BE2C (cell line): ENCODE measurements around the gene DHX30.
"Not testable (repeated sequence)": the region's sequence is repeated elsewhere in the genome, so short reads cannot be mapped to it uniquely, and the experiment has no call there.

Source experiments
- DNase-seq: peaks from one replicate; pipeline ENCODE4 v3.0.0-alpha.2; 2020
- H3K27me3 ChIP-seq: fragments of 250-450 bp; sonication (Bioruptor Pico); 2 replicates; pipeline ENCODE4 v1.5.1; 2020; ENCODE audit warnings: mild to moderate bottlenecking
- H3K36me3 ChIP-seq: fragments of 250-450 bp; sonication (Bioruptor Pico); 2 replicates; pipeline ENCODE4 v1.5.1; 2020; ENCODE audit warnings: mild to moderate bottlenecking
- H3K4me1 ChIP-seq: fragments of 250-450 bp; sonication (Bioruptor Pico); 2 replicates; pipeline ENCODE4 v1.5.1; 2020
- H3K4me3 ChIP-seq: 2 replicates; pipeline ENCODE4 v1.5.1; 2011; ENCODE audit warnings: low read depth, low read length
- H3K9me3 ChIP-seq: fragments of 250-450 bp; sonication (Bioruptor Pico); 2 replicates; pipeline ENCODE4 v1.5.1; 2020
- TF ChIP-seq, protein P1 (sequence below): IDR thresholded peaks from 2 replicates; pipeline ENCODE4 v1.5.1; 2012; ENCODE audit warnings: mild to moderate bottlenecking, low read depth, low read length

Gene DHX30

DNA sequence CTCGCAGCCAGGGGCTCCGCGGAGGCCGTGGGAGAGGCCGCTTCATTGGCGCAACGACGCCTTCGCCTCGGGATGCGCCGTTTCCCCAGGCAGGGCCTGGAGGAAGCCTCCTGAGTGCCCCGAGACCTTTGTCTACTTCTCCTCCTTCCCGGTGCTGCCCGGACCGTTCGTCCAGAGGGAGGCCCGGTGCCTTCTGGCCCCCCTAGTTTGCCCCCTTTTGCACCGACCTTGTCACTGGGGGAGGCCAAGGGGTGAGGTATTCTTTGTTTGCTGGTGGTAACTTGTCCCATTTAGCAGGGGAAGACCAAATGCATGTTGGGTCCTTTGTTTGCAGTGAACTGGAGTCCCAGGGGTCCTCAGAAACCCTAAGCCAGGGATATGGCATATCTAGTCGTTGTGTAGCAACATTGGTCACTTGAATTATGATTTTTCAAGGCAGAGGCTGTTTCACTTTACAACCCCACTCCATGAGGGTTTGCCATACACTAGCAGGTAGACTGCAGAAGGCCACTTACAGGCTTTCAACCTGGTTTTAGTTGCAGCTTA is 615 bp downstream of the DHX30 start:
- Histone ChIP-seq H3K4me3 (peak overlapping the region; percentile 78), H3K9me3 (no peaks in the 10 kb centered on the region), H3K27me3 (no peaks in the 10 kb centered on the region), H3K4me1 (no peaks in the 10 kb centered on the region), H3K36me3 (no peaks in the 10 kb centered on the region)
- no peak for DNase-seq
- TF ChIP-seq, protein P1, sequence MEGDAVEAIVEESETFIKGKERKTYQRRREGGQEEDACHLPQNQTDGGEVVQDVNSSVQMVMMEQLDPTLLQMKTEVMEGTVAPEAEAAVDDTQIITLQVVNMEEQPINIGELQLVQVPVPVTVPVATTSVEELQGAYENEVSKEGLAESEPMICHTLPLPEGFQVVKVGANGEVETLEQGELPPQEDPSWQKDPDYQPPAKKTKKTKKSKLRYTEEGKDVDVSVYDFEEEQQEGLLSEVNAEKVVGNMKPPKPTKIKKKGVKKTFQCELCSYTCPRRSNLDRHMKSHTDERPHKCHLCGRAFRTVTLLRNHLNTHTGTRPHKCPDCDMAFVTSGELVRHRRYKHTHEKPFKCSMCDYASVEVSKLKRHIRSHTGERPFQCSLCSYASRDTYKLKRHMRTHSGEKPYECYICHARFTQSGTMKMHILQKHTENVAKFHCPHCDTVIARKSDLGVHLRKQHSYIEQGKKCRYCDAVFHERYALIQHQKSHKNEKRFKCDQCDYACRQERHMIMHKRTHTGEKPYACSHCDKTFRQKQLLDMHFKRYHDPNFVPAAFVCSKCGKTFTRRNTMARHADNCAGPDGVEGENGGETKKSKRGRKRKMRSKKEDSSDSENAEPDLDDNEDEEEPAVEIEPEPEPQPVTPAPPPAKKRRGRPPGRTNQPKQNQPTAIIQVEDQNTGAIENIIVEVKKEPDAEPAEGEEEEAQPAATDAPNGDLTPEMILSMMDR: no peak

DNA sequence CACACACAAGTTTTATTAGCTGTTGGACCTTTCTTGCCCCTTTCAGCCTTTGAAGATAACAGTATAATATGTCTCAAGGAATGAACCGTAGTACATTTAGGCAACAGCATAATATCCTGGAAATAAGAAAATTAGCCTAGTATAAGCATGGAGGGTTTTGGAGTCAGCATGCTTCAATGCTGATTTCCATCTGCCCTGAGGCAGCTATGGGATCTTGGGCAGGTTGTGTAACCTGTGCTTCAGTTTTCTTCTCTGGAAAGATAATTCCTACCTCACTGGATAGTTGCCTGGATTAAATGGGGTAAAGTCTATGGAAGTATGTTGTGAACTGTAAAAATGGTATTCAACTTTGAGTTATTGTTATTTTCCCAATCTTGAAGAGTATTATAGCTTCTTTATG is 1.6 kb downstream of the DHX30 start:
- TF ChIP-seq, protein P1: no peak
- no peak for DNase-seq
- Histone ChIP-seq H3K4me1 (no peaks in the 10 kb centered on the region), H3K4me3 (no peak overlapping the region), H3K27me3 (no peaks in the 10 kb centered on the region), H3K36me3 (no peaks in the 10 kb centered on the region), H3K9me3 (no peaks in the 10 kb centered on the region)

DNA sequence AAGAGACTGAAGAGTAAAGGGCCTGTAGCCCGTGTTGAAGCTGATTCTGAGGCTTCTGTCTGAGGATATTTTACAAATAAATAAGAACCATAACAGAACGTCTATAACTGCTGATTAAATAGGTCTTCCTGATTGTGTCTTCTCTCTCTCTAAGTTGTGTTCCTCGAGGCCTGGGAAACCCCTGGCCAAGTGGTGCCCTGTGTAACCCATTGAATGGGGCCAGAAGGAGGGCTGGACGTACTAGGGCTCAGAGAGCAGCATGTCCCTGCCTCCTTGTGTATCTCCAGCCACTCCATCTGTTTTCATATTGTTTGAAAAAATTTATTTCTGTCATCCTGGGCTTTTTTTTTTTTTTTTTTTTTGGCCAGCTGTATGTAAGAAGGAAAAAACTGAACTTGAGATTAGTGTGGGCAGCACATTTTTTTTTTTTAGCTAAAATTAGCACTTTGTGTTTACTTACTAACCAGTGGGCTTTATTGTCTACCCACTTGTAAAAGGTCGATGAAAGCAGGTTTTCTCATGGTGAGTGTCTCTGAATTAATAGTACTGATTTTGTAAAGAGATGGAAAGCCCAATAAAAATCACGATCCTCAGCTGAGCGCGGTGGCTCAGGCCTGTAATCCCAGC is 10.7 kb downstream of the DHX30 start:
- H3K36me3 ChIP-seq: peaks cover 4% of the 10 kb centered on the region

DNA sequence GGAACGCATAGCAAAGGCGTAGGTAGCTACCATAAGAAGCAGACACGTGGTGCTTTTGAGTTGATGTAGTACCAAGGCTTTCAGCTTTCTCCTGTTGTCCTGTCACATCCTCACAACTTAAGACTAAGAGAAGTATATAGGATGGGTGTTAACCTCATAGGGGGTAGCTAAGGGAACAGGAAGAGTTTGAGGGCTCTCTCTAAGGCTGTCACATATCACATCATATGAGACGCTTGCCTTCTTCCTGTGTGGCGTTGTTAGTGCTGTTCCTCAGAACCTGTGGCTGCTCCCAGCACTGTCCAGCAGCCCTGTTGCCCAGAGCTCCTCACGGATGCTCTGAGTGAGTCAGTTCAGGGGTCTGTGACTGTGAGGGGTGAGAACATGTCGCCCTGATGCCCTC is 14.7 kb downstream of the DHX30 start:
- DNase-seq: no peak
- TF ChIP-seq, protein P1: no peak
- H3K4me3 ChIP-seq: no peak overlapping the region
- no peaks in the 10 kb centered on the region for H3K4me1 ChIP-seq
- H3K9me3 ChIP-seq: no peaks in the 10 kb centered on the region
- no peaks in the 10 kb centered on the region for H3K36me3 ChIP-seq
- no peaks in the 10 kb centered on the region for H3K27me3 ChIP-seq

More for the DNA sequence above, 10.7 kb downstream of the DHX30 start:
- DNase-seq: no peak
- no peaks in the 10 kb centered on the region for H3K4me1 ChIP-seq
- TF ChIP-seq, protein P1: no peak
- H3K9me3 ChIP-seq: no peaks in the 10 kb centered on the region
- no peak overlapping the region for H3K4me3 ChIP-seq
- no peaks in the 10 kb centered on the region for H3K27me3 ChIP-seq

DNA sequence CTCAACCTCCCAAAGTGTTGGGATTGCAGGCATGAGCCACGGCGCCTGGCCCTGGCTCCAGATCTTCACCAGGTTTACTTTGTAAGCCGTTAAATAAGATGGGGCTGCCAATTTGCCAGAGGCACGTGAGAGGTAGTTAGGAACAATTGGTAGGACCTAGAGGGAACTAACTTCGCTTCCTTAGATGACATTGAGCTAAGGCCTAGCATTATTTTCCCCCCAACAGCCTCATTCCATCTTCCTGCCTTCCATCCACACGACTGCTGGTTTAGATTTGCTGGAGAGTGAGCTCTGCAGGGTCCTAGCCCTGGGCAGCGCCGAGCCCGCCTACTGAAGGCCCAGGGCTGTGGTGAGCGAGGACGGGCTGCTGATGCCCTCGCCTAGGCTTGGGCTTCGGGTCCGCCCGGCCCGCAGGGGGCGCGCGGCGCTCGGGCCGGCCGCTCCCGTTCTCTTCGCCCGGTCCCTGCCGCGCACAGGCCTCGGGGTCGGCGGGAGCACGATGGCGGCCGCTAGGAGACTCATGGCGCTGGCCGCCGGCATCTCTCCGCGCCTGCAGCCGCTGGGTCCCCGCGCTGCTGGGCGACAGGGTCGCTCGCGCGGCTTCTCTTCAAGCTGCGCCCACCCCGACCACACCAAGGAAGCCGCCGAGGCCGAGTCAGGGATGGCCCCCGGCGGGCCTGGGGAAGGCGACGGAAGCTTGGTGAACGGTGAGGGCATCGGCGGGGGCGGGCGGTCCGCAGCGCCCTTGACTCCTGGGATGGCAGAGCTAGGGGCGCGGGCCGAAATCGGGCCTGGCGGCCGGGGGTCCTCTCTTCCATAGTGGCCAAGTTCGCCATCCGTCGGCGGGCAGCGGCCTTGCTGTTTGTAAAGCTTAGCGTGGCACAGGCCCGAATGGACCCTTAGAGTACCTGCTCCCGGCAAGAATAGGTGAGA is 21.9 kb downstream of the DHX30 start:
- peaks cover 18% of the 10 kb centered on the region for H3K36me3 ChIP-seq
- TF ChIP-seq, protein P1: peak; percentile 47

DNA sequence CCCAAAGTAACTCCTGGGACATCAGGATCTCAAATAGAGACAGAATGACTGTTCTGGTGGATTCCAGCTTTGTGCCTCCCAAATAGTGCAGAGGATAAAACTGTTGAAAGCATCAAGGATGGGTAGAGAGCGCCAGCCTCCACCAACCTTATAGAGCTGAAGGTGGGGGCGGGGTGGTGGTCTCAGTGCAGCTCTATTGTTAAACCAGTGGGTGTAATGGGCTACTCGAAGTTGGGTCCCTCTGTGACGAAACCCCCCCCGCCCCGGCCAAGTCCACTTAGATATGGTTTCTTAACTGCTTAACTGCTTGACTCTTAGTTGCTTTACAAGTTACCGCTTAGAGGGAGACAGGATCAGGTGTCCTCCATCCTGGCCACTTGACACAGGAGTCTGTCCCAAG is 22.7 kb downstream of the DHX30 start:
- H3K4me3 ChIP-seq: peak overlapping the region; percentile 81
- peak; percentile 22 for DNase-seq

More for the DNA sequence above, 21.9 kb downstream of the DHX30 start:
- Histone ChIP-seq H3K4me1 (no peaks in the 10 kb centered on the region; the same call in 1 of the 2 replicates), H3K4me3 (peak overlapping the region; percentile 81), H3K27me3 (no peaks in the 10 kb centered on the region), H3K9me3 (no peaks in the 10 kb centered on the region)
- peak; percentile 81 for DNase-seq

DNA sequence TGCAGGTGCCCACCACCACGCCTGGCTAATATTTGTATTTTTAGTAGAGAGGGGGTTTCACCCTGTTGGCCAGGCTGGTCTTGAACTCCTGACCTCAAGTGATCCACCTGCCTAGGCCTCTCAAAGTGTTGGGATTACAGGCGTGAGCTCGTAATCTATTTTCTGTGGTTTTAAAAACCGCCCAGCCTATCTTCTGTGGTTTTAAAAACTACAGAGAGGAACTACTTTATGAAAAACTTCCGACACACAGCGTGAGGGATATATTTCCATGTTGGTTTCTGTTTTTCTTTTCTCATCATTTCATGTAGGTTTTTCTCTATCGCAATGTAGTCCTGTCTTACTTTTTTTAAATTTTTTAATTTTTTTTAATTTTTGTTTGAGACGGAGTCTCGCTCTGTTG is 26.5 kb downstream of the DHX30 start:
- H3K9me3 ChIP-seq, H3K4me3 ChIP-seq, DNase-seq, H3K27me3 ChIP-seq, H3K4me1 ChIP-seq: not testable (repeated sequence)
- peaks cover 30% of the 10 kb centered on the region for H3K36me3 ChIP-seq

More for the DNA sequence above, 22.7 kb downstream of the DHX30 start:
- no peaks in the 10 kb centered on the region; the same call in 1 of the 2 replicates for H3K4me1 ChIP-seq
- H3K9me3 ChIP-seq: no peaks in the 10 kb centered on the region
- H3K36me3 ChIP-seq: peaks cover 19% of the 10 kb centered on the region
- no peaks in the 10 kb centered on the region for H3K27me3 ChIP-seq
- TF ChIP-seq, protein P1: no peak
